Camera-type eye (tissue), 1 donor: ENCODE measurements around the gene CCDC117. TPM values are rescaled to one million over a fixed set of nuclear protein-coding genes. Genes with fewer than 3 reads are reported as not detected.

Experiments
- total RNA-seq: library from RNA; depleted of rRNA; stranded (reverse); fragments of >200 nt; gene quantifications from one replicate; pipeline ENCODE4 v1.2.3, GENCODE V29; 2014

Gene CCDC117, protein sequence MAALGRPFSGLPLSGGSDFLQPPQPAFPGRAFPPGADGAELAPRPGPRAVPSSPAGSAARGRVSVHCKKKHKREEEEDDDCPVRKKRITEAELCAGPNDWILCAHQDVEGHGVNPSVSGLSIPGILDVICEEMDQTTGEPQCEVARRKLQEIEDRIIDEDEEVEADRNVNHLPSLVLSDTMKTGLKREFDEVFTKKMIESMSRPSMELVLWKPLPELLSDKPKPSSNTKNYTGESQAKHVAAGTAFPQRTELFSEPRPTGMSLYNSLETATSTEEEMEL
- 42.3 TPM for total RNA-seq

DNA sequence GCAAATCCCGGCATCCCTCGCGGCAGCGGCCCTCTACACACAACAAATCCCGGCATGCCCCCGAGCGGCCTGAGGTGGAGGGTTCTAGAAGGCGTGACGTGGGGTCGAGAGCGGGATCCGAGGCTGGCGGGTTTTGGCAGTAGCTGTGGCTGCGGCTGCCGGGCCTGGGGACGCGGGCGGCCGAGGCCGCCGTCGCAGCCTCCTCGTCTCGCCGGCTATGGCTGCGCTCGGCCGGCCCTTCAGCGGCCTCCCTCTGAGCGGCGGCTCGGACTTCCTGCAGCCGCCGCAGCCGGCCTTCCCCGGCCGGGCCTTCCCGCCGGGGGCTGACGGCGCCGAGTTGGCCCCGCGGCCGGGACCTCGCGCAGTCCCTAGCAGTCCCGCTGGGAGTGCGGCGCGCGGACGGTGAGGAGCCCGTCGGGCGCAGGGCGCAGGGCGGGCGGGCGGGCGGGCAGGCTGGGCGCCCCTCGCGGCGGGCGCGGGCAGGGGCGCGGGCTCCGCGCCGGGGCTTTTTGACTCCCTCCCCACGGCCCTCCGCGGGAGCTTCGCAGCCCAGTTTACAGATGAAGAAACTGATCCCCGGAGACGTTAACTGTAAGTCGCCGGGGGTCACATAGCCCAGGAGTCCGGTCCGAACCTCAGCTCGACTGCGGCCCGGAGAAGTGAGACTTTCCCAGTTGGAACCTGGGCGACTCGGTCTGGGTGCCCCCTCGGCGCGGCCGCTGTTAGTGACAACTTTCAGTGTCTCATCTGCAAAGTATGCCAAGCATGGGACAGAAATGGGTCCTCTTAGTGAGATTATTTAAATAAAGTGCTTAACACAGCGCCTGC, at the start of gene CCDC117:
TSS of gene CCDC117 (plus strand) at position 63 of the 828 bp plus-strand sequence. CDS start at position 218, 155 bp downstream.

DNA sequence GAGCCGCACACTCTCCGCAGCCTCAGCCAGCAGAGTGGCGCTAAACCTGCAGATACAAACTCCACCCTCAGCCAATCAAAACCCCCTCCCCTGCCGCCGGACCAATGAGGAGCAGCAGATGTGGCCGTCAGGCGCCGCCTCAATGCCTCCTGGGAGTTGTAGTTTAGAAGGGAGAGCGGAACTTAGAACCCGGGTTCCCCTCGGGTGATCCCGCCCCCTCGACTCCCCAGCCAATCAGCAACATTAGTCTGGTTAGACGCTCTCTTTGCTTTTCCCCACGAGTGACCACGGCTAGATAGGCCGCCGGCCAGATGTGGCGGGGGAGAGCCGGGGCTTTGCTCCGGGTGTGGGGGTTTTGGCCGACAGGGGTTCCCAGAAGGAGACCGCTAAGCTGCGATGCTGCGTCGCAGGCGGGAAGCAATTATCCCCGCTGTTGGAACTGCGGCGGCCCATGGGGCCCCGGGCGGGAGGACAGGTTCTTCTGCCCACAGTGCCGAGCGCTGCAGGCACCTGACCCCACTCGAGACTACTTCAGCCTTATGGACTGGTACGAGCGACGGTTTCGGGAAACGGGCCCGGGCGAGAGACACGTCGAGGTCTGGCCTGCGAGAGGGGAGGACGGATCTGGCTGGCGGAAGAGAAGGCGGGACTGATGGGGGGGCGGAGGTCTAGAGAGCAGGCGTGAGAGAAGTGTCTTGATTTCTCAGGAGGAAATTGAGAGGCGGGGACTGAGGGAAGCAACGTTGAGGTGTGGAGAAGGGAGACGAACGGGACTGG, 30.5 kb upstream of the CCDC117 start, which contains the start of the genes CHEK2 and HSCB:
TSS of gene CHEK2 (minus strand) at position 36 of the 777 bp plus-strand sequence. CDS start 7,099 bp downstream, outside the sequence.
TSS of gene HSCB (plus strand) at position 255 of the 777 bp plus-strand sequence. CDS start at position 312, 57 bp downstream.

DNA sequence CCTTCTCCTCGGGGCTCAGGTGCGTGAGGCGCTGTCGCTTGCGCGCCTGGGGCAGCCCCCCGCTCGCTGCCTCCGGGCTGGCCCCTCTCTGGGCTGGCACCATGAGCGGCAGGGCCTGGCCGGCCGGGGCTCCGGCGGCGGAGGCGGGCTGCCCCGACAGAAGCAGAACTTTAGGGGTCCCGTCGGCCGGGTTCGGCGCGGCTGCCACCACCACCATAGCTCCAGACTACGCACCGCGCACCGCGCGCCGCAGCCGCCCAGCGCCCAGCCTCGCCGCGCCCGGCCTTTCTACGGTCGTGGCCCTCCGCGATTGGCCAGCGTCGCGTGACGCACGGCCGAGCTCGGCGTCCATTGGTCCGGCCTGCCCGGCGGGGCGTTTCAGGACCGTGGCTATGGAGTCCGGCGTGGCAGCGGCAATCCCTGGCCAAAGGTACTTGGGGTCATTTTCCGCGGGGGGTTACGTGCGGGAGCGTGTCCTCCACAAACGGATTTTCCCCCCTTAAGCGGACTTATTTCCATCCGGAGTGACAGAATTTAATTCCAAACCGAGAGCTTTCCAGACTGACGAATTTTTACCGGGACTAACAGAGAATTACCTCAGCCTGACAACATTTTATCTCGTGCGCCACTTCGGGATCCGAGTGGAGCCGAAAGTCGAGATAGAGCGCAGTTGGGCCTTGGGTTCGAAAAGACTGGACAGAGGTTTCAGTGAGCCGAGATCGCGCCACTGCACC, 28.0 kb downstream of the CCDC117 start, which contains the start of gene XBP1:
TSS of gene XBP1 (minus strand) at position 262 of the 734 bp plus-strand sequence.

Other genes with a start within 250 kb of the CCDC117 start
- gene TTC28, start 92.9 kb upstream of the CCDC117 start, total RNA-seq, result 140 TPM
- 16.0 TPM for gene CHEK2, start 30.9 kb upstream of the CCDC117 start, total RNA-seq
- 13.1 TPM for gene HSCB, start 30.7 kb upstream of the CCDC117 start, total RNA-seq
- gene XBP1, start 27.9 kb downstream of the CCDC117 start, total RNA-seq, result 95.9 TPM
- 12.2 TPM for gene ZNRF3, start 110.9 kb downstream of the CCDC117 start, total RNA-seq